Astrocyte of the spinal cord (primary cell): ENCODE results near the gene CSRP3.

Experiments
- DNase-seq: peaks from one replicate; pipeline ENCODE4 v3.0.0; 2011; ENCODE audit warnings: low read depth, low spot score
- H3K4me3 ChIP-seq: 2 replicates; pipeline ENCODE4 v1.5.1; 2011; ENCODE audit warnings: low read depth, mild to moderate bottlenecking, low read length, moderate library complexity
- in situ Hi-C: cut with HindIII; loops from 2 replicates; pipeline ENCODE4 v1.10.0; 2017; ENCODE audit warnings: low sequenced_read_pairs
- TF ChIP-seq, protein P1 (sequence below): IDR thresholded peaks from 2 replicates; pipeline ENCODE4 v1.5.1; 2012; ENCODE audit warnings: low read depth, mild to moderate bottlenecking, low read length, inconsistent platforms

The CSRP3 gene

DNA sequence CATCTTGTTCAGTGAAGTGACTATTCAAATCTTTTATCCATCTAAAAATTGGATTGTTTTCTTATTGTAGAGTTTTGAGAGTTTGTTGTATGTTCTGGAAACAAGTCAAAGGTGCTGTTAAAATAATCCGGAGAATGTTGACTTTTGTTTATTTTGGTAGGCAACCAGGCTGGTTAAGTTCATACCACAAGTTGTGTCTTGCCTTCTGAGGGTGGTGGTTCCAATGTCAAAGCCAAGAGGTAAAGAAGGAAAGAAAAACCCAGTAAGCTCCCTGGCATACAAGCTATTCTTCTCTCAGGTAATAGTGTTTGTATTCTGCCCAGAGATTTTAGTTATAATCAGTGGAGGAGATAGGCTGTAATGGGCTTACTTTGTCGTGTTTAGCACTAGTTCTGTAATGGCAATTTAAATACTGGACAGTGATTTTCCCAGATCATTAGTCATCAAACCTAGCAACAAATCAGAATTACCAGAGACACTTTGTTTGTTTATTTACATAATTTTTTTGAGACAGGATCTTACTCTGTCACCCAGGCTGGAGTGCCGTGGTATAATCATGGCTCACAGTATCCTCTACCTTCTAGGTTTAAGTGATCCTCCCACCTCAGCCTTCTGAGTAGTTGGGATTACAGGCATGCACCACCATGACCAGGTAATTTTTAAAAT, 15.1 kb upstream of the CSRP3 start:
- TF ChIP-seq, protein P1, sequence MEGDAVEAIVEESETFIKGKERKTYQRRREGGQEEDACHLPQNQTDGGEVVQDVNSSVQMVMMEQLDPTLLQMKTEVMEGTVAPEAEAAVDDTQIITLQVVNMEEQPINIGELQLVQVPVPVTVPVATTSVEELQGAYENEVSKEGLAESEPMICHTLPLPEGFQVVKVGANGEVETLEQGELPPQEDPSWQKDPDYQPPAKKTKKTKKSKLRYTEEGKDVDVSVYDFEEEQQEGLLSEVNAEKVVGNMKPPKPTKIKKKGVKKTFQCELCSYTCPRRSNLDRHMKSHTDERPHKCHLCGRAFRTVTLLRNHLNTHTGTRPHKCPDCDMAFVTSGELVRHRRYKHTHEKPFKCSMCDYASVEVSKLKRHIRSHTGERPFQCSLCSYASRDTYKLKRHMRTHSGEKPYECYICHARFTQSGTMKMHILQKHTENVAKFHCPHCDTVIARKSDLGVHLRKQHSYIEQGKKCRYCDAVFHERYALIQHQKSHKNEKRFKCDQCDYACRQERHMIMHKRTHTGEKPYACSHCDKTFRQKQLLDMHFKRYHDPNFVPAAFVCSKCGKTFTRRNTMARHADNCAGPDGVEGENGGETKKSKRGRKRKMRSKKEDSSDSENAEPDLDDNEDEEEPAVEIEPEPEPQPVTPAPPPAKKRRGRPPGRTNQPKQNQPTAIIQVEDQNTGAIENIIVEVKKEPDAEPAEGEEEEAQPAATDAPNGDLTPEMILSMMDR, result no peak
- no peak overlapping the region for H3K4me3 ChIP-seq
- DNase-seq, result no peak
- in situ Hi-C loops, result no loop called here

DNA sequence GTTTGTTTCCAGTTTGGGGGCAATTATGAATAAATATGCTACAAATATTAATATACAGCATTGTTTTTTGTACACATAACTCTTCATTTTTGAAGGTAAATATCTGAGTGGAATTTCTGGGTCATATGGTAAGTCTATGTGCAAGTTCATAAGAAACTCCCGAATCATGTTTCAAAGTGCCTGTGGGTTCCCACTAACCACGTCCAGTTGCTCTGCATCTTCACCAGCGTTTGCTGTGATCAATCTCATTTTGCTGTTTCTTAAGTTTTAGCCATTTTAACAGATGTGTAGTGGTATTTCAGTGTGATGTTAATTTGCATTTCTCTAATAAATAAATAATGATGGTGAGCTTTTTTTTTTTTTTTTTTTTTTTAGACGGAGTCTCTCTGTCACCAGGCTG, 14.2 kb upstream of the CSRP3 start:
- in situ Hi-C loops, result no loop called here
- TF ChIP-seq, protein P1, result no peak
- H3K4me3 ChIP-seq, result no peak overlapping the region
- DNase-seq, result peak; percentile 26

DNA sequence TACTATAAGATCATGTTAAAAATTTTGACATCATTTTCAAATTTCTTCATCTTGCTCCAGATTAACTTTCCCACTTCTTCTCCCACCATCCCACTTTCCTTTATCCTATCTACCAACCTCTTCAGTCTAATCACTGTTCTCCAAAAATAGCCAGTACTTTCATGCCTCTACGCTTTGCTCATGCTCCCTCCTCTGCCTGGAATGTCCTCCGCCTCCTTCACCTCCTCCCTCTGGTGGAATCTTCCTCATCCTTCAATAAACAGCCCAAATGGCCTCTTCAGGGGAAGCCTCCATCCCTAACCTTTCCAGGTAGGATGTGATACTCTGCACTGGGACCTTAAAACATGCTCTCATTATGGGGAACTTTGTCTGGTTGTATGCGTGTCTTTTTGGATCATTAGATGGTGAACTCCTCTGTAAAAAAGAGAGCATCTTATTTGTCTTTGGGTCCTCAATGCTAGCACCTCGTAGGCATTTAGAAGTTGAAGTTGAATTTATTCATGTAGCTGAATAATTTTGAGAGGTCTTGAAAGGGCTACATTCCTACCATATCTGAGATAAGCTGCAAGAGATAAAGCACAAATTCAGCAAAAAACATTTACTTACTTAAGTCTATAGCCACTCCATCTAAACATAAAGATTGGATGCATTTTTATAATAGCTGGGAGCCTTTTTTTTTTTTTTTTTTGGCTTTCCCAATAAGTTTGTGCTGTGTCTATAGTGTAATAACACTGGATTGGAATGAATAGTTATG, 8.0 kb upstream of the CSRP3 start:
- no peak overlapping the region for H3K4me3 ChIP-seq
- TF ChIP-seq, protein P1, result no peak
- in situ Hi-C loops, result no loop called here
- DNase-seq, result no peak

DNA sequence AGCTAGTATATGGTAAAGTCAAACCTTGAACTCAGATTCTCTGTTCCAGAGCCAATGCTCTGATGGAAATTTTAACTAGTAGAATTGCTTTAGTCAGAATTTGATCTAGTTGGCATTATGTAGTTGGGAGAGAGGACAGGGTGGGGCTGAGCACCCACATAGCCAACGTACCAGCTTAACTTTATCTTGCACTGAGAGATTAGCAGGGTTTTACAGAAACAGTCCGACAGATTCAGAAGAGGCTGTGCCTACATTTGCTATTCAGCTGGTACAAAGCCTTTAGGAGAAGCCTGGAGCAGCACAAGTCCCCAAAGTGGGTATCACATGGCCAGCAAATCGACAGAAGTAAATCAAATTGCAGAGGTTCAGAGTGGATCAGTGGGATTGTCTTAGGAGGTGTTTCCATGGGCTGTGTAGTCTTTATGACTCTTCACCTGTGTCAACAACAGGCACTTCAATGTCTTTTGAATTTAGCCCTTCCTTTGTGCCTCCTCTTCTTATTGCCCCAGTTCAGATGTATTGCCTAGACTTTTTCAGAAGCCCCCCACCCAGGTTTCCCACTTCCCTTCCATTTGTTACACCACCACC, 7.3 kb upstream of the CSRP3 start:
- no peak overlapping the region for H3K4me3 ChIP-seq
- in situ Hi-C loops, result no loop called here
- TF ChIP-seq, protein P1, result no peak
- DNase-seq, result no peak

DNA sequence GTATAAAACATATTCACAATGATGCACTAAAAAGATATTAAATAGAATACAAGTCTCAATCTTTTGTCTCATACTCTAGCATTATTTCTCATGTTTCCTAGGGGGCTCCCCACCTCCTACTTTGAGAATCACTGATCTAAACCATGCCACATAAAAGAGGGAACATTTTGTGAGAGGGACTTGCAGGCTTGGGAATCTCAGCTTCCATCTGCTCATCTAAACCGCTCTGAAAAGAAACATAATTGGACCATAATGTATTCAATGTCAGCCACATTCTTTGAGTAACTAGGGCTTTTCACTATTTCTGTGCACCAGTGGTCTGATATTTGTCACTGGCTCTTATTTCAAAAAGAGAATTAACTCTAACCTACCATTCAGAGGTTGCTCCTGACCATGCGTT, 6.4 kb upstream of the CSRP3 start:
- TF ChIP-seq, protein P1, result no peak
- no peak for DNase-seq
- H3K4me3 ChIP-seq, result no peak overlapping the region
- in situ Hi-C loops, result no loop called here

DNA sequence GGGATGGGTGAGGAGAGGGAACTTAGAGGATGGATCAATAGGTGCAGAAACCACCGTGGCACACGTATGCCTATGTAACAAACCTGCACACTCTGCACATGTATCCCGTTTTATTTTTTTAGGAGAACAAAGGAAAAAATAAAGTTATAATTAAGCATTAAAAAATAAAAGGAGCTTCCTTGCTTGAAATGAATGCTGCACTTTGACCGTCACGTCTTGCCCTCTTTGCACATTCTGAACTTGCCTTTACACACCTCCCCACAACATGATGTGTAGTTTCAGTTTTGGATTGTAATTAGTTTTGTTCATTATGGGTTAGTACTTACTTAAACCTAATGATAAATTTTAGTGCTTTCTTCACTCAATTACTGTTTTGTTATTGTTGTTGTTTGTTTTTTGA, 3.1 kb upstream of the CSRP3 start:
- TF ChIP-seq, protein P1, result no peak
- no peak overlapping the region for H3K4me3 ChIP-seq
- DNase-seq, result no peak
- in situ Hi-C loops, result no loop called here
